Tibial nerve (tissue), 3 donors: ENCODE data around the gene SIRPA.

ENCODE experiments used
- CTCF ChIP-seq, 5 experiments: fragments of 200-600 bp in 3 of 5; fragments of 450-650 bp in 2 of 5; sonication (generic) in 3 of 5; IDR thresholded peaks; one replicate each; pipeline ENCODE4 v1.5.1; 2016 to 2019; ENCODE audit warnings: antibody characterized with exemption in 5 of 5, mild to moderate bottlenecking in 3 of 5, moderate library complexity in 2 of 5
- POLR2A ChIP-seq, 2 donors: fragments of 450-650 bp; IDR thresholded peaks; one replicate each; pipeline ENCODE4 v1.6.1; 2017; ENCODE audit warnings: antibody characterized with exemption in 2 of 2, mild to moderate bottlenecking in 2 of 2, moderate library complexity in 2 of 2

GRCh38 chr20:1917786-1918185, 22.6 kb downstream of the SIRPA start:
- TF ChIP-seq CTCF (IDR thresholded peaks at IDR 0.05), result no peak
- no peak for TF ChIP-seq POLR2A (IDR thresholded peaks at IDR 0.05)
